HG02623 (cell line): ENCODE measurements around the gene GLUD1.
"Not testable (repeated sequence)": the region's sequence is repeated elsewhere in the genome, so short reads cannot be mapped to it uniquely, and the experiment has no call there.

Experiments
- ATAC-seq: cut with Tn5 transposase; IDR thresholded peaks from one replicate; pipeline ENCODE4 v1.9.1; 2021; ENCODE audit warnings: moderate library complexity; ENCODE audit not compliant: unreplicated experiment

GLUD1 gene

DNA sequence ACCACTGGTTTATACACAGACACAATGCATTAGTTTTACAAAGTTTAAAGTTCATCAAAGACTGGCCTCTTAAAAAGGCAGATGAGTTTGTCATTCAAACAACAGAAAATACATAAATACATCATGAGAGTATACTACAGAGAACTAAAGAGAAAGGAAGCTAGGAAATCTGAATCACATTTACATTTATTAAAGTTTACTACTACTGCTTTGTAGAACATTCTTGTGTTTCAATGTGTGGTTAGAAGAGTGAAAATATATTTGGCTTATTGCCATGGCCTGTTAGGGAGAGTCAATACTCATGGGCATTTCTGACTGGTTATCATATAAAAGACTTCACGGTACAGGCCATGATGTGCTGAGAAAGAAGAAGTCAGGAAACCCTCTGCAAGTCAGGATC lies 87.5 kb downstream of the GLUD1 start:
- ATAC-seq, result not testable (repeated sequence)

- no peak for ATAC-seq
These were observed 94.2 kb downstream of the GLUD1 start for GRCh38 chr10:87000491-87000890.
